Activated T-cell treated with anti-CD3 and anti-CD28 coated beads for 24 hours (primary cell): ENCODE measurements around the gene PRLH.
A peak's percentile ranks its signal among the peaks of the same experiment; 100 is the strongest.
"Not testable (repeated sequence)": the region's sequence is repeated elsewhere in the genome, so short reads cannot be mapped to it uniquely, and the experiment has no call there.

Experiments used
- DNase-seq: peaks from one replicate; pipeline ENCODE4 v3.0.0-alpha.2; 2020; ENCODE audit warnings: low read depth

The PRLH gene

GRCh38 chr2:237602409-237602808, 36.0 kb downstream of the PRLH start:
- no peak for DNase-seq

DNA sequence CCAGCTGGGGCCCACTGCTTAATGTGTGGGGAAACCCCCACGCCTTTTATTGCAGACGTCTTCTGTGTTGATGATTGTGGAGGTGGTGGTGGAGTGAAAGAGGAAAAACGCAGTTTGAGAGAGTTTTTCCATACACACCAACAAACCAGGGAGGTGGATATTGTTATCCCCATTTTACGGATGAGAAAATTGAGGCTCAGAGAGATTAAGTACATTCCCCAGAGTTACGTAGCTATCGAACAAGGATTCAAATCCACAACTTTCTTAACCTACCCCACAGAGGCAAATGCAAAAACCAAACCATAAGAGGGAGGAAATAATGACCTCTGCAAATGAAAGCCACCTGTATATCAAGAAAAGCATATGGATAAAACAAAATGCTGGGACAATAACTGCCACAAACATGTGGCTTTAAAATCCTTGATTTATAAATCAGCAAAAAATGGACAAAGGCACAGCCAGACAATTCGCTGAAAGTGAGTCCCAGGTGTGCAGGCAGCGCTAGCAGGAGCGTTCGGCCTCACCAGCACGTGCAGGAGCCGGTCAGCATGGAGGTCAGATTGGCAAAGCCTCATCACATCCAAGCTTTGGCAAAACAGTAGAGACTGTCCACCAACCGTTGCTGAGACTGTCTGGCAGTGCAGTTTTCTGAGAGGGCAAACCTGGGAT, 36.8 kb downstream of the PRLH start:
- no peak for DNase-seq

- DNase-seq: peak; percentile 35
Observed at GRCh38 chr2:237603718-237604362, 37.5 kb downstream of the PRLH start.

DNA sequence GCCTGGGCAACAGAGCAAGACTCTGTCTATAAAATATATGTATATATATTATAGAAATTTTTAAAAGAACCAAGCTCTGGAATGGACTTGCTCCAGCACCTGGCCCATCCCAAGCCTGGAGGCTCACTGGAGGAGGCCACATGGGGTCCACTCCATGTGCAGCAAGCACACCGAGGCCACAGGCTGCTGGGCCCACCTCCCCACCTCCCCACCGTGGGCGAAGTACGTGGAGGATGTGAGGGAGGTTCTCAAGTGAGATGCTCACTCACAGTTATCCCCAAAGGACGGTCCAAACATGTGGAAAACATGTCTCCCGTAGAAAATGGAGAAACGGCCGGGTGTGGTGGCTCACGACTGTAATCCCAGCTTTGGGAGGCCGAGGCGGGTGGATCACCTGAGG, 38.0 kb downstream of the PRLH start:
- no peak for DNase-seq

DNA sequence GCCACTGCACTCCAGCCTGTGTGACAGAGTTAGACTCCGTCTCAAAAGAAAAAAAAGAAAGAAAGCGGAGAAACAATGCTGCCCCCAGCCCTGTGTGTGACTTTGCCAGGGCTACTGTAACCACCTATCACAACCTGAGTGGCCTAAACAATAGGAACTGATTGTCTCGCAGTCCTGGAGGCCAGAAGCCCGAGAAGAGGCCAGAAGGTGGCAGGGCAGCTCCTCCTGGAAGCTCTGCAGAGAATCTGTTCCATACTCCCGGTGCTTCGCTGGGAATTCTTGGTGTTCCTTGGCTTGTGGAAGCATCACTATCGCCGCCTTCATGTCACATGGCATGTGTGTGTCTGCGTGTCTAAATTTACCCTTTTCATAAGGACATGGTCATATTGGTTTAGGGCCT, 38.6 kb downstream of the PRLH start:
- no peak for DNase-seq

GRCh38 chr2:237606522-237606921, 40.1 kb downstream of the PRLH start:
- not testable (repeated sequence) for DNase-seq

- DNase-seq: no peak
Observed at GRCh38 chr2:237612527-237613357, 46.4 kb downstream of the PRLH start.

DNA sequence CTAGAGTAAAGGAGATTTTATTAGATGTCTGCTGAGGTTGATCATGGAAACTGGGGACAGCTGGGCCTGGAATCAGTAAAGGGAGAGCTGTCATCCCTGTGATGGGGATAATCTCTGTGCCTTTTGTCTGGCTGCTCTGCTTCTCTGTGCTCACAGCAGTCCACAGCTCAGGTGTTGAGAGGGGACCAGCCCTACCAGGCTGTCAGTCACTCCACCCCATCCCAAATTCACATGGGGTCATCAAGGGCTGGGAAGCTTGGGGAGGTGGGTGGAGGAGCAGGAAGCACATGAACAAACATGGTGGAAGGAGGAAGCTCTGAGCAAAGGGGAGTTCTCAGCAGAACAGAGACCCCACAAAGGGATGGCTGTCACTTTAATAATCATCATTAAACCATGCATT, 47.3 kb downstream of the PRLH start:
- DNase-seq: no peak

GRCh38 chr2:237614151-237614720, 47.9 kb downstream of the PRLH start:
- no peak for DNase-seq

- DNase-seq: no peak
Observed at GRCh38 chr2:237615631-237616249, 49.4 kb downstream of the PRLH start.

DNA sequence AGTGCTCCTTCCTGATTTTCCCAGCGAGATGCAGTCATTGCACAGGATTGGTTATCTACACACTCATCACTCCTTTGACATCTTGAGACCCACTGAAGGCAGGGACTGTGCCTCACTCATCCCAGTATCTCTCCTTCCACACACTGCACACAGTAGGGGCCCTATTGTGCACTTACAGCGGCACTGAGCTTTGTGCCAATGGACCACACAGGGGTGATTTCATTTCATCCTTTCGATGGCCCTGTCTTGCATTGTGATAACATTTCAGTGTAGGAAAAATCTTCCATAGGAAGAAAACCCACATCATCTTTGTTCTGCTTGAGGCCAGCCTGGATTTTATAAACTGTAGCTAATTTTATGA, 50.0 kb downstream of the PRLH start:
- DNase-seq: no peak
